Activated naive CD4-positive, alpha-beta T cell treated with anti-CD3 and anti-CD28 coated beads, Interleukin-2, amount 50 U/mL, for 72 hours (primary cell): ENCODE measurements around the gene ELP6. TPM values are rescaled to one million over a fixed set of nuclear protein-coding genes. Genes with fewer than 3 reads are reported as not detected.

Source experiments
- total RNA-seq, 2 donors: library from RNA; stranded (reverse); gene quantifications; one replicate each; pipeline ENCODE4 v1.2.3, GENCODE V29; 2022

Gene ELP6
- total RNA-seq, 2 donors from 2014 or later, result 39.3 to 43.4 TPM

Other genes with a start within 250 kb of the ELP6 start
- 1 to 10 TPM; 4.0 to 5.9 TPM for gene KIF9, start 230.9 kb downstream of the ELP6 start, total RNA-seq
- gene KLHL18, start 230.8 kb downstream of the ELP6 start, total RNA-seq, result 10 to 100 TPM; 23.0 to 25.1 TPM
- gene PTPN23, start 132.7 kb downstream of the ELP6 start, total RNA-seq, result 10 to 100 TPM; 29.4 to 29.9 TPM
- 10 to 100 TPM; 53.7 to 61.4 TPM for gene SCAP, start 37.8 kb downstream of the ELP6 start, total RNA-seq
- gene CSPG5, start 65.2 kb upstream of the ELP6 start, total RNA-seq, result 1 to 10 TPM in 1 of 2 donors, under 1 TPM in 1; 0.16 to 1.2 TPM